HG02763 (cell line): ENCODE results near the gene NPM1.
"Not testable (repeated sequence)": the region's sequence is repeated elsewhere in the genome, so short reads cannot be mapped to it uniquely, and the experiment has no call there.

ENCODE experiments used
- ATAC-seq: cut with Tn5 transposase; IDR thresholded peaks from one replicate; pipeline ENCODE4 v1.9.1; 2021; ENCODE audit warnings: mild to moderate bottlenecking, moderate library complexity; ENCODE audit not compliant: unreplicated experiment

The NPM1 gene

DNA sequence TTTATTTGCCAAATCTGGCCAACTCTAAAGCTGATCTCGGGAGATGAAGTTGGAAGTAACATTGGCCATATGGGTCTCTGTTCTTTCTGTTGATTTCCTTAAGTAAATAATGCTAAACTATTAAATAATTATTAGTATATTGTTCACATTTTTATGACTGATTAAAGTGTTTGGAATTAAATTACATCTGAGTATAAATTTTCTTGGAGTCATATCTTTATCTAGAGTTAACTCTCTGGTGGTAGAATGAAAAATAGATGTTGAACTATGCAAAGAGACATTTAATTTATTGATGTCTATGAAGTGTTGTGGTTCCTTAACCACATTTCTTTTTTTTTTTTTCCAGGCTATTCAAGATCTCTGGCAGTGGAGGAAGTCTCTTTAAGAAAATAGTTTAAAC lies 22.5 kb downstream of the NPM1 start:
- ATAC-seq: no peak

DNA sequence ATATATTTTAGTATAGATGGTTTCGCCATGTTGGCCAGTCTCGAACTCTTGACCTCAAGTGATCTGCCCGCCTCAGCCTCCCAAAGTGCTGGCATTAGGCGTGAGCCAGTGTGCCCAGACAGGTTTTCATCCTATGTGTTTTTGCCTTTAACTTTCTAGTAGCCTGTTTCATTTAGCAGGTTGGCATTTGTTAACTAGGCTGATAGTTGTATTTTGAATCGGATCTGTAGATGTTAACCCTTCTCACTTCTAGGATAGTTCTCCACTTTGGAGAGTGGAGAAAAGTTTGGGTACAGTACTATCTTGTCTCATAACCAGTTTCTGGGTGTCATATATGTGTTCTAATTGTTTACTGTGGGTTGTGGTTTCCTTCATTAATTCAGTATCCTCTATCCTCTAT lies 24.5 kb downstream of the NPM1 start:
- no peak for ATAC-seq

DNA sequence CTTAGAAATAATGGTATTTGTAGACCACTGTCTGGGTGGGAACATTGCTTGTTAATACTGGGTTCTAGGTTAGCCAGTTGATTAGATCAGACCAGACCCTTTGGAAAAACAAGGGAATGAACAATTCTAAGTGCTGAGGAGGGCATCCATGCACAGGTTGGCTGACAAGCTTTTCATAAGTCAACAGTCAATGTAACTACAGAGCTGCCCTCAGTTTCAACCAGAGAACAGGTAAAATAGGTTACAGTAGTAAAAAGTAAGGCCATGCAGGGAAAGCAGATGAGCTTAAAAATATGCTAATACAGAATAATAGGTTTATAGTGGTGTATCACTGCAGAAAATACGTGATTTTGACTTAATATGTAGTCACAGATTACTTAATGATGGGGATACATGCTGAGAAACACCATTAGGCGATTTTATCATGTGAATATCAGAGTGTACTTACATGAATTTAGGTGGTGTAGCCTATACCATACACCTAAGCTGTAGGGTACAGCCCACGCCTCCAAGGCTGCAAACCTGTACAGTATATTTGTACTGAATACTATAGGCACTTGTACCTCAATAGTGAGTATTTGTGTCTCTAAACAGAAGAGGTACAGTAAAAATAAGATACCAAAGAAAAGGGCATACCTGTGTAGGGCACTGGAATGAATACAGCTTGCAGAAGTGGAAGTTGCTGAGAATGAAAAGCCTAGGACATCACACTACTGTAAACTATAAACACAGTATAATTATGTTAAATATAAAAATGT lies 25.7 kb downstream of the NPM1 start:
- ATAC-seq: no peak

DNA sequence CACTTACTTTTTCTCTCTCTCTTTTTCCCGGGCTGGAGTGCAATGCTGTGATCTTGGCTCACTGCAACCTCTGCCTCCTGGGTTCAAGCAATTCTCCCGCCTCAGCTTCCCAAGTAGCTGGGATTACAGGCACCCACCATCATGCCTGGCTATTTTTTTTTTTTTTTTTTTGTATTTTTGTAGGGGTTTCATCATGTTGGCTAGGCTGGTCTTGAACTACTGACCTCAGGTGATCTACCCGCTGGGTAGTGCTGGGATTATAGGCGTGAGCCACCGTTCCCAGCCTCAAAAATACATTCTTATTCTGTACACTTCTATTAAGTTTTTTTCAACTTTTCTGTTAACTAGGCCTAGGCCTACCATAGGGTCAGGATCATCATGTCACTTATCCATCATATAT lies 26.3 kb downstream of the NPM1 start:
- ATAC-seq: not testable (repeated sequence)

DNA sequence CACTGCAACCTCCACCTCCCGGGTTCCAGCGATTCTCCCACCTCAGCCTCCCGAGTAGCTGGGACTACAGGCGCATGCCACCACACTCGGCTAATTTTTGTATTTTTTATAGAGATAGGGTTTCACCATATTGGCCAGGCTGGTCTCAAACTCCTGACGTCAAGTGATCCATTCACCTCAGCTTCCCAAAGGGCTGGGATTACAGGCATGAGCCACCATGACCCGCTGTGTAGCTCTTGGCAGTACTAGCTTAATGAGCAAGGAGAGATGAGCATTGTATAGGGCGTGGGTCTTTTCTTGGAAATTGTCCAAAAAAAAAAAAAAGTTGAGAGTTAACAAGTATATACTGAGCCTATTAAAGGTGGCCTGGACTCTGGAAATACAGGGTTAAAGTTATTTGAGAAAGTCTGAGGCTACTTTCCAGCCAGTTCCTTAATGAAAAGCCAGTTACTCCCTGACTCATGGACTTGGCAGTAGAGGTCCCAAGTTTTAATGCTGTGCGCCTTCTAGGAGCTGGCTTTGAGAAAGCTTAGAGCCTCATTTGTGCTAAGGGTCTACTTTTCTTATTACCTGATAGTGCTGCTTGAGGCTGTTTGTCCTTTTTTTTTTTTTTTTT lies 27.6 kb downstream of the NPM1 start:
- no peak for ATAC-seq

DNA sequence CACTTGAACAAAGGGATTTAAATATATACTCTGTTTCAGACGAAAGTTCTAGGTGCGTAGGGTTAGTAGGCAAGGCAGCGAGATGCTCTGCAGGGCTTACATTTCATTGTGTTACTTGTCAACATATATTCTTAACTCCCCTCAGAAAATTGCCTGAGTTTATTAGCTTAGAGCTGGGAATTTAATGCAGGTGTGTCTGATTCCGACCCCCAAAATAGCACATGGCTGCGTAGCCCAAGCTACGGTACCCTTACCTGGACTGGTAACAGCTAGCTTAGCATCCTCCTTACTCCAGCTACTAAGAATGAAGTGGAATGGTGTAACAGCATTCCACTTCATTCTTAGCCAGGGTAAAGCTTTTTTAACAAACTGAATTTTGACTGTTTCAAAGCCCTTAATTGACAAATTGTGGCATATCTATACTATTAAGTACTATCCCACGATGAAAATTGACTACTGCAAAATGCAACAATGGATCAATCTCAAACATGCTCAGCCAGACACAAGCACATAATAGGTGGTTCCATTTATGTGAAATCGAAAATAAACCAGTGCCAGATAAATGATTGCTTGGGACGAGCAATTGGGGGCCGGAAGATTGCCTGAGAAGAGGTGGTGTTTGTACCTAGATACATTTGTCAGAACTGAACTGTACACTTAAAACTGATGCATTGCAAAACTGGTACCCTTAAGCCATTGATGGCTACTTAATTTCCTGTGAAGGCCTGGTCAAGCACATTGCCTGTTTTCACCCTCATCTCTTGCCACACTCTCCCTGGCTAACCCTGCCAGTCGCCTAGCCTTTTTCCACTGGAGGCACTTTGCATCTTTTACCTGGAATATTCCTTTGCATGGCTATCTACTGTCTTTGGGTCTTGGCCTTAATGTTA lies 28.8 kb downstream of the NPM1 start:
- ATAC-seq: no peak

DNA sequence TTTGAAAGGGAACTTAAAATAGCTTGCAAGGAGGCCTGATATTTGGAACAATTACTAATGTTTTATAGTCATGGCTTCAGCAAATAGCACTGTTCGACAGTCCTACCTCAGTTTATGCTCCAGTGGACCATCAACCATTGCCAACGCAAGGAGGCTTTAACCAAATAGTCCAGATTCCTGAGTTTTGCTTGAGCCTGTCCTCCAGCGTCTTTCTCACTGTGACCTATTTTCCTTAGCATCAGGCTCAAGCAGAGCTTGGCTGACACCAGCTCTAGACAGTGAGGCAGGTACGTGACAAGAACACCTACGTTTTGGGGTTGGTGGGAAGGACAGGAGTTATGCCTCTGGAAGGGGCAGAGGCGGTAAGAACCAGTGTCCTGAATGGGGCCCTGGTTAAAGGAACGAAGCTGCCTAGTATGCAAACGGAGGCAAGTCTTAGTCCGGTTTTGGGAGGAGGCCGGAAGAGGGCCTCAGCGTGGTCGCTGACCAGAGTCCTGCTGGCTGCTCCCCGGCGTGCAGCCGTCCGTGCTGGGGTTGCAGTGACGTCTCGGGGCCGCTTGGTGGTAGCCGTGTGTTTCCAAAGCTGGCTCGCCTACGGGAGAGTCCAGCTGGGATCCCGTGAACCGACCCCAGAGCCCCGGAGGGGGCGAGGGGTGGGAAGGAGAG lies 30.8 kb downstream of the NPM1 start:
- ATAC-seq: peak; percentile 62

DNA sequence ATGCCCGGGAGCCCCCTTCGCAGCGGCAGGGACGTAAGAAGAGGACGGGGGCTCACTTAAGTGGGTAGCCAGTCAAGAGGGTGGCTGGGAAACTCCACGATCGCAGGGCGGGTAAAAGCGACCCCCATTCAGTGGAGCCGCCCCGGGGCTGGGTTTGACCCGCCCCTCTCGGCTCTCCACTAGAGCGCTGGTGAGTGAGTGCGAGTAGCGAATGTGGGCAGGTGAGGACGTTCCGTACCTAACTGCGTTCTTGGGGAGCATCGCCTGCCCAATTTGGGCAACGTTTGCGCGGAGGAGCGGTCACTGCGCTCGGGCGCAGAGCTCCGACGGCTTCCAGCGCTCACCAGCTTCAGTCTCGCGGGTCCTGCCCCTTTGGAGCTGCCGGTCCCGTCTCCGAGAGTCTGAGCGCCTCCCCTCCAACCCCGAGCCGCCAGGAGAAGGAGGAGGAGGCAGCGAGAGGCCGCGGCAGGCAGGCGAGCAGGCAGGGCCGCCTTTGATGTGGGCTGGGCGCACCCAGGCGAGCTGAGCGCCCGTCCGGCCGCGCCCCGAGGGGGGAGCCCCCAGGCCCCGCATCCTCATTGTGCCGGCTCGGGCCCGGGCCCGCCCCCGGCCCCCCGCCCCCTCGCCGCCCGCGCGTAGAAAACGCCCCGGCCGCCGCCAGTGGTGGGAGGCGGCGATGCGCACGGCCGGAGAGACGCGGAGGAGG lies 31.5 kb downstream of the NPM1 start, which contains the start of gene FGF18:
TSS of gene FGF18 (plus strand) at position 666 of the 706 bp plus-strand sequence. CDS start 553 bp downstream, outside the sequence.
- no peak for ATAC-seq

DNA sequence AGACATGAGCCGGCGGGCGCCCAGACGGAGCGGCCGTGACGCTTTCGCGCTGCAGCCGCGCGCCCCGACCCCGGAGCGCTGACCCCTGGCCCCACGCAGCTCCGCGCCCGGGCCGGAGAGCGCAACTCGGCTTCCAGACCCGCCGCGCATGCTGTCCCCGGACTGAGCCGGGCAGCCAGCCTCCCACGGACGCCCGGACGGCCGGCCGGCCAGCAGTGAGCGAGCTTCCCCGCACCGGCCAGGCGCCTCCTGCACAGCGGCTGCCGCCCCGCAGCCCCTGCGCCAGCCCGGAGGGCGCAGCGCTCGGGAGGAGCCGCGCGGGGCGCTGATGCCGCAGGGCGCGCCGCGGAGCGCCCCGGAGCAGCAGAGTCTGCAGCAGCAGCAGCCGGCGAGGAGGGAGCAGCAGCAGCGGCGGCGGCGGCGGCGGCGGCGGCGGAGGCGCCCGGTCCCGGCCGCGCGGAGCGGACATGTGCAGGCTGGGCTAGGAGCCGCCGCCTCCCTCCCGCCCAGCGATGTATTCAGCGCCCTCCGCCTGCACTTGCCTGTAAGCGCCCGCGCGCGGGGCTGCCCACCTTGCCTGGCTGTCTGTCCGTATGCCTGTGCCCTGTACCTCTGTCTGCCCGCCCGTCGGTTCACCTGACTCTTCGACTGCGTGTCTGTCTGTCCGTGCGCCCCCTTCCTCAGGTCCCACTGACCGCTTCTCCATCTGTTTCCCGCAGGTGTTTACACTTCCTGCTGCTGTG lies 32.2 kb downstream of the NPM1 start:
- no peak for ATAC-seq

DNA sequence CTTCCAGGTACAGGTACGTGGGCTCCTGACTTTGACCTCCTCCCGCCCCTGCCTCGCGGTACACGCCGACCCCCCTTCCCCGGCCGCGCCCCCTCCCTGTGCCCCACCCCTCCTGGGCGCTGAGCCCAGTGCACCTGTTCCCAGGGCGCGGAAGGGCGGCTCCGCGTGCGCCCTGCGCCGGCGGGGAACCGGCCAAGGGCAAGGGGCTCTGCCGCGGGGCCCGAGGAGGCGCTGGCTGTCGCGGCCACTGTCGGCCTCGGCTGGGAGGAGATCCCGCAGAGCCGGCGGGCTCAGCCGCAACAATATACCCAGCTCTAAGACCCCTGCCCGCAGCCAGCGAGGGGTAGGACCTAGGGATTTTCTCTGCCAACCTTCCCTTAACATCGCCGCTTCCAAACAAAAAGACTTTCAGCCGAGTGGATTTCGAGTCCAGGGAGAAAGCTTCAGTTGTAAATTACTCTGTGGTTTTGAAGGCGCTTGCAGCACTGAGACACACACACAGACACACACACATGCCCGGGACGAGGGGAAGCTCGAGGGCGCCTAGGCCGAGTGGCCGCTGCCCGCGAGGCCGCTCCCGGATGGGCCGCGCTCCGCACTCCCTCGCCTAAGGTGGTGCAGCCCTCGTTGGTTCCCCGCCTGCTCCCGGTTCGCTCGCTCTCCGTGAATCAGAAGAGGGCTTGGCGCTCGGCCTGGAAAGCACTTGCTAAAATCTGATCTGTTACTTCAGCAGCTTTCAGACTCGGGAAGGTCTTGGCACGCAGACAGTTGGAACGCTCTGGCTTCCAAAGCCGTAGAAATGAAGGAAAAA lies 33.0 kb downstream of the NPM1 start:
- no peak for ATAC-seq

DNA sequence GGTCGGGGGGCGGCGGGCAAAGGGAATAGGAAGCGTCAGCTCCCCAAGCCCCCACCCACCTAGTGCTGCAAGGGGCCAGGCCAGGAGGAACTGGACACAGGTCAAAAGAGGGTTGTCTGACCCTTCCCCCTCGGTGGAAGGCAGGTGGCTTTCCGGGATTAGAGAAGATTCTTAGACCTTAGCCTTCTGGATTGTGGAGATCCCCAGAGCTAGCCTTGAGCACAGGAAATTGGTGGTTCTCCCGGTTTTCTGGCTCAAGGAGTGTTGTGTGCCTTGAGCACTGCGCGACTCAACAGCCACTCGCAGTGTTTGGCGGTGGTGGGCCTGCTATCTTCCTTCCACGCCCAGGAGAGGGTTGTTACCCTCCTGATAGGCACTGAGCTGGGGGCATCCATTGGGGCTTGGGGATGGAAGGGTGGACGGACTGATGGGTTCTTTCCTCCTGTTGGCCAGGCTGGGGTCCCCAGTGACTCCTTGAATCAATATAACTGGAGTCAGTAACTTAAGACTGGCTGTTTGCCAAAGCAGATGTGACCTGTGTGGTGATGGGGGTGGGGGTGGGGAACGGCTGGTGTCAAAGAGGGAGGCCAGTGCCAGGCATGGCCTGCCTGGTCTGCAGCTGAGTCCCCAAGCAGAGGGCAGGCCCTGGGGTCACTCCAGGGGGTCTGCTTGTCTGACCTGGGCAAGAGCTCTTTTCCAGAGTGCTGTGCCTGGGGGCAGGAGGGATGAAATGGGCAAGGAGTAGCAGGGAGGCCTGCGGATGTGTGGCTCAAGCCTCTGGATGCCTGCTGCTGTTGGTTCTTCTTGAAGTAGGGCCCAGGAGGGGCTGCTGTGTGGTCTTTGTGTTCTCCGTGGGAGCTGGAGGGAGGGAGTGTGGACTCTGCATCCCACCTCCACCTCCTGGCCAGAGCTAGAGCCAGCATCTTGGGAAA lies 33.9 kb downstream of the NPM1 start:
- ATAC-seq: no peak

DNA sequence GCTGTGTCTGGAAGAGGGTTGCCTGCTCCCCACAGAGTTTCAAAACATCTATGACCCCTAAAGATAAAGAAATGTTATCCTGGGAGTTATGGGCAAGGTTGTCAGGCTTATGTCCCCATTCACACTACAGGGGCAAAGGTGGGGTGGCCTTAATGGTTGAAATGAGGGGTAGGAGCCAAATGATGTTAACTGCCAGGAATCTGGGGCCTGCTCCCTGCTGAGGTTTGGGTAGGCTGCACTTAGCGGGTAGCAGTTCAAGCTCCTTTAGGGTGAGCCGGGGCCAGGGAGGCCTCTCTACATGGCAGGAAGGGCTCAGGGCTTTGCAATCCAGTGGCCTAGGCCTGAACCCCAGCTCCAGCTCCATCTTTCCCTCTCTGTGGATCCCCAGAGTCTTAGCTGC lies 34.8 kb downstream of the NPM1 start:
- ATAC-seq: no peak

DNA sequence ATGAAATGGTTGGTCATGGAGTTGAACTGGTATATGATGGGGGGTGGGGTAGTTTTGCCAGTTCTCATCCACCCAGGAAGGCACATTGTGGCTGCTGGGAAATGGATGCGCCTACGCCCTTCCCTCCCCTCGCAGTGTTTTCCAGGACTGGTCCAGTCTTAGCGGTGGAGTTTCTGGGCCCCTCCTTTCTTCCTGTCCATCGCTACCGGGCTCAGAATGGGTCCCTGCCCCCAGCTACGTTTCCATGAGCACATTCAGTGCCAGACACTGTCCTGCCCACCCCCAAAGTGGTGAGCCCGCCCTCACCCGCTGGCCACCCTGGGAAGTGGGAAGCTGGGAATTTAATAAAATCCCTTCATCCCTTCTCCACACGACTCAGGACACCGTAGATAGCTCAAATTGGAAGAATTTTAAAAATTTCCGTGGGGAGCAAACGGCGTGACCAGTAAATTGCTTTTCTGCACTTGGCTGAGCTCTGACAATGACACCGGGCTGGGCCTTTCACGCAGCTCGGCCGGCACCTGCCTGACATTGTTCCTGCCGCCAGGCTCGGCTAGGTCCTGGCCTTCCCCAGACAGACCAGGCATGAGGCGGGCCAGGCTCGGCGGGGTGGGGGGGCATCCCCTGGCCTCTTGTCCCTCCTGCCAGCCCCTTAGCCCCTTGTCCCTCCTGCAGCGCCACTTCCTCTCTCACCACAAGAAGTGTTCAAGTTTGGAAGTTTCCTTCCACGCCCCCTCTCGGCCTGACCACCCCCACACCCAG lies 35.4 kb downstream of the NPM1 start:
- no peak for ATAC-seq

DNA sequence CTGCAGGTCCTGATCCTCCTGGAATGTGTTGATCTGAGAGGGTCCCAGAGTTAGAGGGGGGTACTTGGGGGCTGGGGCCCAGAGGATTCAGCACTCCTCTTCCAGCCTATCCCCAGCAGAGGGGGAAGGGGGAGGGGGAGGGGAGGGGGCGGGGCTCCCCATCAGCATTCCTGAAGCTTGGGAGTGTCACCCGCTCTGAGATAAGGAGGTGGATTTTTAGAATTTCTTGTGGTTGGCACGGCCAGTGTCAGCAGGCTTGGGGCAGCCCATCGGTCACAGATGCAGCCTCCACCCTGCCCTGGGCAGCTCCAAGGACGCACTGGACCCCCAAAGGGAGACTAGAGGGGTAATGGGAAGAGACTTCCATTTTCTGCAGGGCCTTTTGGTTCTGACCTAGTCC lies 37.1 kb downstream of the NPM1 start:
- ATAC-seq: no peak

DNA sequence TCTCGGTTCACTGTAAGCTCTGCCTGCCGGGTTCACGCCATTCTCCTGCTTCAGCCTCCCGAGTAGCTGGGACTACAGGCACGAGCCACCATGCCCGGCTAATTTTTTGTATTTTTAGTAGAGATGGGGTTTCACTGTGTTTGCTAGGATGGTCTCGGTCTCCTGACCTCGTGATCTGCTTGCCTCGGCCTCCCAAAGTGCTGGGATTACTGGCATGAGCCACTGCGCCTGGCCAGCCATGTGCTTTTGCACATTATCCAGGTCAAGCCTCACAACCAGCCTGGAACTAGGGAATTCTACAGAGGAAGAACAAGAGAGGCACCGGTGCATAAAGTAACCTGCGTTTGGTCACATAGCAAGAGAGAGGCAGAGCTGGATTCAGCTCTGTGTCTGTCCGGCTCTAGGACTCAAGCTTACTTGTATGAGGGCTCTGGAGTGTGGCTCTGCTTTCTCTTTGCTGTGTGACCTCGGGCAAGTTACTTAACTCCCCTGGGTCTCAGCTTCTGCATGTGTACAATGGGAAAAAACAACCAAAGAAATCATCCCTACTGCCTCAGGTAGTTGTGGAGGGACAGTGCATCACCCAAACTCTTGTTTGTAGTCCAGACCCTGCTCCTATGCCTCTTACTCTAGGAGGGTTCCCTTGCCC lies 38.1 kb downstream of the NPM1 start:
- ATAC-seq: no peak

DNA sequence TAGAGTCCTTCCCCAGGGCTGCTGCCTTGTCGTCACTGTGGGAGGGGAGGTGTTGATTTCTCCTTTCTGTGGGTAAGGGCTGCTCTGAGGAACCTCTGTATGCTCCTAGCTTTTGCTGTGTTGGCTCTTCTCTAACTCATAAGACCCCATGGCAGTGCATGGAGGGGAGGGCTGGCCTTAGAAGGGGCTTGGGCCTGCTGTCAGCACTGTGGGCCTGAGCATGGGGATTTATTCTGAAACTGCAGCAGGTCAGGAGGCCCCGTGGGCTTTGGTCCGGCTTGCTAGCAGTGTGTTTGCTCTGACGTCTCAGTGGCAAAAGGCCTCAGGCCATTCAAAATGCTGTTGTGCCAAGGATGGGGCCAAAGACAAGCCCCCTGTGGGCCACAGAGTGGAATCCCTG lies 38.6 kb downstream of the NPM1 start:
- no peak for ATAC-seq

DNA sequence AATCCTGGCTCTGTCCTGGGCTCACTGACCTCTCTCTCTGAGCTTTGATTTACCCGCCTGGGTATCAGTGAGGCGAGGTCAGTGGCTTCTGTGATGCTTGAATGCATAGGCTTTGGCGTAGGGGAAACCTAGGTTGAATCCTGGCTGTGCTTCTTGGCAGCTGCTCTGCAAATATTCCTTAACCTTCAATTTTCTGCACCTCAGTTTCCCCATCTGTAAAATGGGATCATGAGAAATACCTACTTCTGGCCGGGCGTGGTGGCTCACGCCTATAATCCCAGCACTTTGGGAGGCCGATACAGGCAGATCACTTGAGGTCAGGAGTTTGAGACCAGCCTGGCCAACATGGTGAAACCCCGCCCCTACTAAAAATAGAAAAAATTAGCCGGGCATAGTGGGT lies 39.0 kb downstream of the NPM1 start:
- no peak for ATAC-seq
